ENCODE data around the gene MCUR1. TPM values are rescaled to one million over a fixed set of nuclear protein-coding genes. Genes with fewer than 3 reads are reported as not detected.

The MCUR1 gene
- total RNA-seq, 1 donor from 2014 or later: 4.7 TPM

DNA sequence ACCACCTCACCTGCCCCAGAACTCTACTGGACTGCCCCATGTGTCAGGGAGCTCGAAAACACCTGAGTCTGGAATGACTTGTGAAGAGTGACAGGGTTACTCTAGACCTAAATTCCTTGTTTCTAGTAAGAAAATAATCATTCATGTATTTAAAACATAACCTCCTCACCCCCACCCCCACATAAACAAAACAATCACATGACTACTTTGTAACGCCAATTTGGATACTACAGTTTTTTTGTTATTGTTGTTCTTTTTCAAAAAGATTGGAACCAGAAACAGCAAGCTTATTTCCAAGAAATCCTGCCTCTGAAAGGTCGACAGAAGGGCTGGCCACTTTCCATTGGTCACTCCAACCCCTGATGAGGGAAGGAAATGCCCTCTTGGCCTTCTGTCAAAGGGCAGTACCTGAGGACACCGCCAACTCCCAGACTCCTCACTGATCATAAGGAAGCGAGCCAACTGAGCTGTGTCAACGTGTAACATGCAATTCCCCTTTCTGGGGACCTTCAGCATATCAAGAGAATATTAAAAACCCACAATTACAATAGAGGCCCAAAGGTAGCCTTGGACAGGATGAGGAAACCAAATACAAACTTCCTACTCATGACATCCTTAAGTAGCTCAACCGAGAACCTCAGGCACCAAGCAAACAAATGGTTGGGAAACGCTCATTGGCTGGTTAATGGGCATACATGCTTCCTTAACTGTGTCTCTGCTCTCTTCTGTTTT is 2.6 kb downstream of the MCUR1 start:
- Histone ChIP-seq H3K9ac (ENCODE audit: low read depth in 1 of 3, low read length in 3 of 3) (peak overlapping the region in 1 of 3 donors; percentile 19), H3K36me3 (ENCODE audit: control insufficient read depth in 3 of 3, insufficient read depth in 3 of 3, low read length in 3 of 3) (peaks cover 0 to 5% (median 3%) of the 10 kb centered on the region in 3 donors), H3K27ac (ENCODE audit: low read depth, low read length) (peak overlapping the region; percentile 69), H3K9me3 (ENCODE audit: control insufficient read depth in 3 of 3, low read length in 3 of 3) (no peaks in the 10 kb centered on the region), H3K27me3 (ENCODE audit: control insufficient read depth in 3 of 3, insufficient read depth in 3 of 3, low read length in 3 of 3) (no peaks in the 10 kb centered on the region), H3K4me3 (ENCODE audit: low read length in 3 of 3) (peak overlapping the region in 1 of 3 donors; percentile 45), H3K4me1 (ENCODE audit: control insufficient read depth in 3 of 3, insufficient read depth in 3 of 3, low read length in 3 of 3) (peaks cover 19 to 37% (median 28%) of the 10 kb centered on the region in 3 donors)

DNA sequence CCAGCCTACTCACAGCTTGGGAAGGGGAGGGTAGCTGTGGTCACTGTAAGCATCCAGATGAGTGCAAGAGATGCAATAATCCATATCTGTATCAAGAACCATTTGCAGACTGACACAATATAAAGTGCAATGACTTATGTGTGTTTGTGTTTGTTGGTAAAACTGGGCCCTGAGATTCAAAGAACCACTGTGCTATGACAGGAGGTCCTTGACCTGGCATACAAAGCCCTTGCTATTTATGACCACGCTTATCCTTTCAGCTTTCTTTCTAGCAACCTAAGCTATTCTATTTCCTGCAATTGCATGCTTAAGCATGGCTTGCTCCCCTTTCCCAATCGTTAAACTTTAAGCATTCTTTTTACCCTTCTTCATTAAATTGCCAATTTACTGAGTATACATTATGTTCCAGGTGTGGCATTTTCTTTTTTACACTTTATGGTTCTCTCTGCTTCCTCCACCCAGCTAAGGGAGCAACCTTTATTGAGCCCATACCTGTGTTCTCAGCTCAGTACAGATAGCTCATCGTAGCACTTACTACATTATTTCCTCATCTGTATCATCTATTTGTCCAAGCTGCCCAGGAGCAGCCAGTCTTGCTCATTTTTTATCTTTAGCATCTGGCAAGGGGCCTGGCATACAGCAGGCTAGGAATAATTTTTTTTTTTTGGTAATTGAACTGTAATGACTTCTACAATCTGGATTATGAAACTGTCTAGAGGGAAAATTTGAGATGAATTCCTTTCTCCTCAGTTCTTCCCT is 3.5 kb downstream of the MCUR1 start:
- Histone ChIP-seq H3K27me3 (ENCODE audit: control insufficient read depth in 3 of 3, insufficient read depth in 3 of 3, low read length in 3 of 3) (no peaks in the 10 kb centered on the region), H3K27ac (ENCODE audit: low read depth, low read length) (peak overlapping the region; percentile 69), H3K9me3 (ENCODE audit: control insufficient read depth in 3 of 3, low read length in 3 of 3) (no peaks in the 10 kb centered on the region), H3K9ac (ENCODE audit: low read depth in 1 of 3, low read length in 3 of 3) (peak overlapping the region in 1 of 3 donors; percentile 9), H3K4me3 (ENCODE audit: low read length in 3 of 3) (peak overlapping the region in 2 of 3 donors; percentile 15 to 18), H3K36me3 (ENCODE audit: control insufficient read depth in 3 of 3, insufficient read depth in 3 of 3, low read length in 3 of 3) (peaks cover 0 to 9% (median 3%) of the 10 kb centered on the region in 3 donors), H3K4me1 (ENCODE audit: control insufficient read depth in 3 of 3, insufficient read depth in 3 of 3, low read length in 3 of 3) (peaks cover 19 to 37% (median 28%) of the 10 kb centered on the region in 3 donors)

DNA sequence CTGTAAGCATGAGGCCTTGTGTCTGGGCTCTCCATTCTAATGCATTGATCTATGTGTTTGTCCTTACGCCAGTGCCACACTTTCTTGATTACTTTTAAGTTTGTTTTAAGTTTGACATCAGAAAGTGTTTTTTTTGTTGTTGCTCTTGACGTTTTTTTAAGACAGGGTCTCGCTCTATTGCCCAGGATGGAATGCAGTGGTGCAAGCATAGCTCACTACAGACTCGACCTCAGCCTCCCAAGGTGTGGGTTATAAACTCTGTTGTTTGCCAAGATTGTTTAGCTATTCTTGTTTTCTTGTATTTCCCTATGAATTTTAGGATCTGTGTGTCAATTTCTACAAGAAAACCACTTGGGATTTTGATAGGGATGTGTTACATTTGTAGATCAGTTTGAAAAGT is 5.6 kb downstream of the MCUR1 start:
- no peak overlapping the region for H3K27ac ChIP-seq (ENCODE audit: low read depth, low read length)
- H3K9ac ChIP-seq (ENCODE audit: low read depth in 1 of 3, low read length in 3 of 3): no peak overlapping the region
- peaks cover 19 to 33% (median 28%) of the 10 kb centered on the region in 3 donors for H3K4me1 ChIP-seq (ENCODE audit: control insufficient read depth in 3 of 3, insufficient read depth in 3 of 3, low read length in 3 of 3)
- peaks cover 0 to 12% (median 6%) of the 10 kb centered on the region in 3 donors for H3K36me3 ChIP-seq (ENCODE audit: control insufficient read depth in 3 of 3, insufficient read depth in 3 of 3, low read length in 3 of 3)
- H3K9me3 ChIP-seq (ENCODE audit: control insufficient read depth in 3 of 3, low read length in 3 of 3): no peaks in the 10 kb centered on the region
- H3K4me3 ChIP-seq (ENCODE audit: low read length in 3 of 3): no peak overlapping the region
- no peaks in the 10 kb centered on the region for H3K27me3 ChIP-seq (ENCODE audit: control insufficient read depth in 3 of 3, insufficient read depth in 3 of 3, low read length in 3 of 3)

DNA sequence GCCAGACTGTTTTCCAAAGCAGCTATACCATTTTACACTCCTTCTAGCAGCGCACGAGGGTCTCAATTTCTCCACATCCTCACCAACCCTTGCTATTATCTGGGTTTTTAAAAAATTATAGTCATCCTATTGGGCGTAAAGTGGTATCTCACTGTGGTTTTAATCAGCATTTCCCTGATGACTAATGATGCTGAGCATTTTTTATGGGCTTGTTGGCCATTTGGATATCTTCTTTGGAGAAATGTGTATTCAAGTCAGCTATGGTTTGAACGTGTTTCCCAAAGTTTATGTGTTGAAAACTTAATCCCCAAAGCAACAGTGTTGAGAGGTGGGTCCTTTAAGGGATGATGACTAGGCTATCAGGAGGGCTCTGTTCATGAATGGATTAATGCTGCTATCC is 6.7 kb downstream of the MCUR1 start:
- Histone ChIP-seq H3K9ac (ENCODE audit: low read depth in 1 of 3, low read length in 3 of 3) (no peak overlapping the region), H3K36me3 (ENCODE audit: control insufficient read depth in 3 of 3, insufficient read depth in 3 of 3, low read length in 3 of 3) (peaks cover 0 to 12% (median 6%) of the 10 kb centered on the region in 3 donors), H3K27ac (ENCODE audit: low read depth, low read length) (no peak overlapping the region), H3K9me3 (ENCODE audit: control insufficient read depth in 3 of 3, low read length in 3 of 3) (no peaks in the 10 kb centered on the region), H3K27me3 (ENCODE audit: control insufficient read depth in 3 of 3, insufficient read depth in 3 of 3, low read length in 3 of 3) (no peaks in the 10 kb centered on the region), H3K4me1 (ENCODE audit: control insufficient read depth in 3 of 3, insufficient read depth in 3 of 3, low read length in 3 of 3) (peaks cover 19 to 24% (median 22%) of the 10 kb centered on the region in 3 donors), H3K4me3 (ENCODE audit: low read length in 3 of 3) (no peak overlapping the region)

DNA sequence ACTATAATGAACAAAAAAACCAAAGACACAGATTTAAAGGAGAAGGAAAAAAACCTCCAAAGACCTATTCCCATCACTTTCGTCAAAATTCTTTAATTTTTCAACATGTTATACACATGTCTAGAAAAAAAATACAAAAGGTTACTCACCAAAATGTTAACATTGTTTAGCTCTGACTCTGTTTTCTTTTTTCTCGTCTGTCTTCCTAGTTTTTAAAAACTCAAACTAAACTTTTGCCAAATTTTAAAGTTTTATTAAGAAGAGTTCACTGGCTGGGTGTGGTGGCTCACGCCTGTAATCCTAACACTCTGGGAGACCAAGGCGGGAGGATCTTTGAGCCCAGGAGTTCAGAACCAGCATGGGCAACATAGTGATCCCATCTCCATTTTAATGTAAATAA is 10.8 kb downstream of the MCUR1 start:
- Histone ChIP-seq H3K9me3 (ENCODE audit: control insufficient read depth in 3 of 3, low read length in 3 of 3) (no peaks in the 10 kb centered on the region), H3K27ac (ENCODE audit: low read depth, low read length) (no peak overlapping the region), H3K27me3 (ENCODE audit: control insufficient read depth in 3 of 3, insufficient read depth in 3 of 3, low read length in 3 of 3) (no peaks in the 10 kb centered on the region), H3K4me3 (ENCODE audit: low read length in 3 of 3) (no peak overlapping the region), H3K36me3 (ENCODE audit: control insufficient read depth in 3 of 3, insufficient read depth in 3 of 3, low read length in 3 of 3) (peaks cover 13 to 33% (median 30%) of the 10 kb centered on the region in 3 donors), H3K9ac (ENCODE audit: low read depth in 1 of 3, low read length in 3 of 3) (no peak overlapping the region), H3K4me1 (ENCODE audit: control insufficient read depth in 3 of 3, insufficient read depth in 3 of 3, low read length in 3 of 3) (no peaks in the 10 kb centered on the region)

DNA sequence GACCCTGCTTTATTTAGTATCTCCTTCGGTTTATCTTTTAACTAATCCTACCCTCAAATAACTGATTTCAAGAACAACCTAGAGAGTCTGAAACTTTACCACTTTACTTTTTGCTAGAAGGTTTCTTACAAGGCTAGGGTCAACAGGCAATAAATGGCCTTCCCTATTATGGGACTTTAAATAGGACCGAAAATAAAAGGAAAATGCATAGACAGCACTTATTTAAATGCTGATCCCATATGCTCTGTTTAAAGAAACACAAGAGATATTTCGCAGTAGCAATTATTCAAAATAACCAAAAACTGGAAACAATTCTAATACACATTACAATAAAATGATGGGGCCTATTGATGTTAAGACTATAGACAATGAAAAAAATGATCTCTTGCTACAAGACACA is 13.7 kb downstream of the MCUR1 start:
- Histone ChIP-seq H3K4me3 (ENCODE audit: low read length in 3 of 3) (no peak overlapping the region), H3K27me3 (ENCODE audit: control insufficient read depth in 3 of 3, insufficient read depth in 3 of 3, low read length in 3 of 3) (no peaks in the 10 kb centered on the region), H3K9me3 (ENCODE audit: control insufficient read depth in 3 of 3, low read length in 3 of 3) (no peaks in the 10 kb centered on the region), H3K36me3 (ENCODE audit: control insufficient read depth in 3 of 3, insufficient read depth in 3 of 3, low read length in 3 of 3) (peaks cover 13 to 30% (median 23%) of the 10 kb centered on the region in 3 donors), H3K27ac (ENCODE audit: low read depth, low read length) (no peak overlapping the region), H3K4me1 (ENCODE audit: control insufficient read depth in 3 of 3, insufficient read depth in 3 of 3, low read length in 3 of 3) (no peaks in the 10 kb centered on the region), H3K9ac (ENCODE audit: low read depth in 1 of 3, low read length in 3 of 3) (no peak overlapping the region)

DNA sequence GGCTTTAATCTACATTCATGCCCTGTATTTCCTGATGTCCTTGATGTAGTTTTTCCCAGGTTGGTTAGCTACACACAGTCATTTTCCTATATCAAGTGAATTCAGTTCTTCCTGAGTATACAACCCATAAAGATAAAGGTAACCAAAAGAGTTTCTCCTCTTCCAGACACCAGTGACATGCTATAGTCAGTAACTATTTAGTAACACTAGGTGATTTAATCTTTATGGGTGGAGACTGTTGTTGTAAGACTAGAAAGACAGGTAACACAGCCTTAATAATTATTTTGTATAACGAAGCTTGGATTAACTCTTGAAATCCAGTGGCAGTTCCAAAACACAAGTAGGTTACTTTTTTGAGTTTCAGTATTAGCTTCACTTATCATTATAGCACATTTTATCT is 17.6 kb downstream of the MCUR1 start:
- H3K27me3 ChIP-seq (ENCODE audit: control insufficient read depth in 3 of 3, insufficient read depth in 3 of 3, low read length in 3 of 3): no peaks in the 10 kb centered on the region
- H3K4me3 ChIP-seq (ENCODE audit: low read length in 3 of 3): no peak overlapping the region
- no peak overlapping the region for H3K27ac ChIP-seq (ENCODE audit: low read depth, low read length)
- no peak overlapping the region for H3K9ac ChIP-seq (ENCODE audit: low read depth in 1 of 3, low read length in 3 of 3)
- peaks cover 11 to 33% (median 25%) of the 10 kb centered on the region in 3 donors for H3K36me3 ChIP-seq (ENCODE audit: control insufficient read depth in 3 of 3, insufficient read depth in 3 of 3, low read length in 3 of 3)
- H3K9me3 ChIP-seq (ENCODE audit: control insufficient read depth in 3 of 3, low read length in 3 of 3): no peaks in the 10 kb centered on the region
- no peaks in the 10 kb centered on the region for H3K4me1 ChIP-seq (ENCODE audit: control insufficient read depth in 3 of 3, insufficient read depth in 3 of 3, low read length in 3 of 3)

DNA sequence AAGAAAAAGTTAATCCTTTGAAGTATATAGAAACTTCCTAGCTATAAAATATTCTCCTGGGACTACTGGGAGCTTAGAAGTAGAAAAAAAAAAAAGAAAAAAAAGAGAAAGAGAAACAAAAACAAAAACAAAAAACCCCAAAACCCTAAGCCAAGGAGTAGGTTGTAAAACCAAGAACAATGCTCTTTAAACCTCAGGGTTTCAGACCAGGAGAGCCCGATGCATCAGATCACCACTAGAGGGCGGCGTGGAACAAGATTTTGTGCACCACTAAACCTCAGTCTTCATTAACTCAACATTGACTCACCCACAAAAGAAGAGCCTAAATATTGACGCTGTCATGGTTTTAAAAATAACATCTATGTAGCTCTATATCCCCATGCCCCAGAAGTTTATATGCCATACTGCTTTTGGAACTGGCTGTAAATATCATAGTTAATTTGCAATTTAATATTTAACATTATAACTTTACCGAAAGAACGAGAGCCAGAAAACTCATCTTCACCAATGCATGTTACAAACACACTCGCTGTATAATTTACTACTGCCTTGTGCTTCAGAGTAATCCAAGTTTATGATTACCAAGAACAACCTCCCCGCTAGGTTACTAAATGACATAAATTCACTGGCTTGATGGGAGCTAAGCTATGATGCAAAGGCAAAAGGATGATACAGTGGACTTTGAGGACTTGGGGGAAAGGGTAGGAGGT is 19.2 kb downstream of the MCUR1 start:
- Histone ChIP-seq H3K4me3 (ENCODE audit: low read length in 3 of 3) (no peak overlapping the region), H3K9me3 (ENCODE audit: control insufficient read depth in 3 of 3, low read length in 3 of 3) (no peaks in the 10 kb centered on the region), H3K27ac (ENCODE audit: low read depth, low read length) (no peak overlapping the region), H3K27me3 (ENCODE audit: control insufficient read depth in 3 of 3, insufficient read depth in 3 of 3, low read length in 3 of 3) (no peaks in the 10 kb centered on the region), H3K36me3 (ENCODE audit: control insufficient read depth in 3 of 3, insufficient read depth in 3 of 3, low read length in 3 of 3) (peaks cover 5 to 24% (median 12%) of the 10 kb centered on the region in 3 donors), H3K9ac (ENCODE audit: low read depth in 1 of 3, low read length in 3 of 3) (no peak overlapping the region), H3K4me1 (ENCODE audit: control insufficient read depth in 3 of 3, insufficient read depth in 3 of 3, low read length in 3 of 3) (no peaks in the 10 kb centered on the region)

DNA sequence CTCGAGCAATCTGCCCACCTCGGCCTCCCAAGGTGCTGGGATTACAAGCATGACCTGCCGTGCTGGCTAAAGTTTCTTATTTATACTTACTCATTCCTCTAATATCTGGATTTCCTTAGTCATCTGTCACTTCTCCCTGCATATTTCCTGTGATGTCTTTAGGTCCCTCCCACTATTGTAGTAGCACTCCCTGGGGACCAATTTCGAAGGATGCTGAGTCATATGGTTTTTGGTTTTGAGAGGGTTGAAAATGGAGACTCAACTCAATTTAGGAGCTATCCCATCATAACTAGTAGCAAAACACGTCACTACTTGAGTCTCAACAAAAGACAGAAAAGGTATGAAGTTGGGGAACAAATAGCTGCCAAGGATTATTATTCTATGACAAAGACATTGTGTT is 20.2 kb downstream of the MCUR1 start:
- H3K27me3 ChIP-seq (ENCODE audit: control insufficient read depth in 3 of 3, insufficient read depth in 3 of 3, low read length in 3 of 3): no peaks in the 10 kb centered on the region
- no peaks in the 10 kb centered on the region for H3K4me1 ChIP-seq (ENCODE audit: control insufficient read depth in 3 of 3, insufficient read depth in 3 of 3, low read length in 3 of 3)
- no peak overlapping the region for H3K27ac ChIP-seq (ENCODE audit: low read depth, low read length)
- H3K4me3 ChIP-seq (ENCODE audit: low read length in 3 of 3): no peak overlapping the region
- H3K9me3 ChIP-seq (ENCODE audit: control insufficient read depth in 3 of 3, low read length in 3 of 3): no peaks in the 10 kb centered on the region
- no peak overlapping the region for H3K9ac ChIP-seq (ENCODE audit: low read depth in 1 of 3, low read length in 3 of 3)
- H3K36me3 ChIP-seq (ENCODE audit: control insufficient read depth in 3 of 3, insufficient read depth in 3 of 3, low read length in 3 of 3): peaks cover 3 to 29% (median 19%) of the 10 kb centered on the region in 3 donors

Measured in skeletal muscle tissue (tissue), 4 donors.